ENCODE measurements around the gene TMEM254. TPM values are rescaled to one million over a fixed set of nuclear protein-coding genes. Genes with fewer than 3 reads are reported as not detected.
"Not testable (repeated sequence)": the region's sequence is repeated elsewhere in the genome, so short reads cannot be mapped to it uniquely, and the experiment has no call there.

Gene TMEM254
- polyA plus RNA-seq, 1 donor = 13.9 TPM

DNA sequence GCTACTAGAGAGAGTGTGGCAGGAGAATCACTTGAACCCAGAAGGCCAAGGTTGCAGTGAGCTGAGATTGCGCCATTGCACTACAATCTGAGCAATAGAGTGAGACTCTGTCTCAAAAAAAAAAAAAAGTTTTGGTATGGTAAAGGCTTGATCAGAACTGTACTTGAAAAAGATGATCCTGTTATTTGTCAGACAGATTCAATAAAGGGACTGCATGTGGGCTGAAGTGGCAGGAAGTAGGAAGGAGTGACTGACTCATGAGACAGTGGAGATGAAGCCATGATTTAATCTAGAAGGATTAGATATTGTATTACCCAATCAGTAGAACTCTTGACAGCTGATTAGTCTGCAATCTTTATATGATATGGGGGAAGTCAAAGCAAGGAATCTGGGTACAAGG lies 2.7 kb upstream of the TMEM254 start:
- no peak for DNase-seq (ENCODE audit: low read depth)

DNA sequence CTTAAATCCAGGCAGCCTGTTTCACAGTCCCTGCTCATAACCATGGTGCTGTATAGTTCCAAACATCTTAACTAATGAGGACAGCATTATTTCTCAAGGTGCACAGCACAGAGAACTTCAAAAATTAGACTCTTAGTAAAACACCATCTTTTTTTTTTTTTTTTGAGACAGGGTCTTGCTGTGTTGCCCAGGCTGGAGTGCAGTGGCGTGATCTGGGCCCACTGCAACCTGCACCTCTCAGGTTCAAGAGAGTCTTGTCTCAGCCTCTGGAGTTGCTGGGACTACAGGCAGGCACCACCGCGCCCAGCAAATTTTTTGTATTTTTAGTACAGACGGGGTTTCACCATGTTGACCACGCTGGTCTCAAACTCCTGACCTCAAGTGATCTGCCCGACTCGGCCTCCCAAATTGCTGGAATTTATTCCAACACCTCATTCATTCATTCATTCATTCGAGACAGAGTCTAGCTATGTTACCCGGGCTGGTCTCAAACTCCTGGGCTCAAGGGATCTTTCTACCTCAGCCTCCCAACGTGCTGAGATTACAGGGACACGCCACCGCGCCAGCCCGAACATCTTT lies 507 bp upstream of the TMEM254 start:
- no peak for DNase-seq (ENCODE audit: low read depth)

DNA sequence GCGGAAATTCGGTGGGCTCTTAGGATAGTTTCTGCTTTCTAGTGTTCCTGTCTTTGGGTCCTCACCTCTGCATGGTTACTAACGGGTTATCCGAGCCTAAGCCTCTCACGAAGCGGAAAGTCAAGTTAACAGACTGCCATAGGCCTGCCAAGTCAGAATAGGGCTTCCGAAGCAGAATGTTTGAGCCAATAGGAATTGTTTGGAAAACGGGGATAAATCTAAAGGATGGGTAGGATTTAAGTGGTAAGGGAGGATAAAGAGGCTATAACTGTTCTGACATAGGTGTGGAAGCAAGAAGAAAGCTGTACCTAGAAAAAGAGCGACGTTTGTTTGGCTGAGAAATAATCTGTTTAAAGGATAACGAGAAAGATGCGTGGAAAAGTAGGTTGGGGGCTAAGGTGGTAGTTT lies 851 bp downstream of the TMEM254 start:
- DNase-seq (ENCODE audit: low read depth) = no peak

DNA sequence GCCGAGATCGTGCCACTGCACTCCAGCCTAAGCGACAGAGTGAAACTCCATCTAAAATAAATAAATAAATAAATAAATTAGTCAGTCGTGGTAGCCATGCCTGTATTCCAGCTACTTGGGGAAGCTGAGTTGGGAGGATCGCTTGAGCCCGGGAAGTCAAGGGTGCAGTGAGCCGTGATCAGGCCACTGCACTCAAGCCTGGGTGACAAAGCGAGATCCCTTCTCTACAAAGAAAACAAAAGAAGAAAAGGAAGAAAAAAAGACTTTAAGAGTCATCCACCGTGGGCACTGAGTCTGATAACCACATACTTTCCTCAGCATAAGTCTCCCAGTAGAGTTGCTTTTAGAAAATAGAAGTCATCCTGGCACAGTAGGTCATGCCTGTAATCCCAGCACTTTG lies 2.6 kb downstream of the TMEM254 start:
- no peak for DNase-seq (ENCODE audit: low read depth)

DNA sequence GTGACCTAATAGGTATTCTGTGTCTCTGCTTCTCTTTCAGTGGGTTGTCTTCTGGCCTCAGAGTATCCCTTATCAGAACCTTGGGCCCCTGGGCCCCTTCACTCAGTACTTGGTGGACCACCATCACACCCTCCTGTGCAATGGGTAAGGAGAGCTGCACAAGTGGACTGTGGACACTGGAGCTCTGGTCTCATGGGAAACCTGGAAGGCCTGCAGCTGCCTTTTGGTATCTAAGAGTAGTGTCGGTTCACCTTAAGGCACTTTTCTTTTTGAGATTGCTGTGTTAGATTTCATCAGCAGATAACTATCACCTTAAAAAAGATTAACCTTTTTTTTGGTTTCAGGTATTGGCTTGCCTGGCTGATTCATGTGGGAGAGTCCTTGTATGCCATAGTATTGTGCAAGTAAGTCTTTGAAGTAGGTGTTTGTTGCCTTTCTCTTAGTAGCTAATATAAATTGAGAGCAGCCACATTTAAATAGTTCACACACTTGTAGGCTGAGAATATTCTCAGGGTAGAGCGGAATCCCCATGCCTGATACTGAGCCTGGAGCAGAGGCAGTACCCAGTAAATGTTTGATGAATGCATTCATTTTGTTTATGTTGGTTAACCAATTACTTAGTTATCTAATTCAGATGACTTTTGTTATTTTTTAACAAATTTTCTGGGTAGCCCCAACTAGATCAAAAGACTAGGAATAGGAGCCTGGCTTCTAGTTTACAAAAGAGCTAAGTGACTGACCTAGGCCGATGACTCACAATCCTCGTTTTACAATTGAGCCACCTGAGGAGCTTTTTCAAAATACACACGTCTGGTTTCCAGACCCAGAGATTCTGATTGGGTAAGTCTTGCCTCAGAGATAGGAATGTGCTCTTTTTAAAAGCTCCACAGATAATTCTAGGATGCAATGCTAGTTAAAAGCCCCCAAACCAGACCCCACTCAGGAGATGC lies 3.6 kb downstream of the TMEM254 start:
- no peak for DNase-seq (ENCODE audit: low read depth)

DNA sequence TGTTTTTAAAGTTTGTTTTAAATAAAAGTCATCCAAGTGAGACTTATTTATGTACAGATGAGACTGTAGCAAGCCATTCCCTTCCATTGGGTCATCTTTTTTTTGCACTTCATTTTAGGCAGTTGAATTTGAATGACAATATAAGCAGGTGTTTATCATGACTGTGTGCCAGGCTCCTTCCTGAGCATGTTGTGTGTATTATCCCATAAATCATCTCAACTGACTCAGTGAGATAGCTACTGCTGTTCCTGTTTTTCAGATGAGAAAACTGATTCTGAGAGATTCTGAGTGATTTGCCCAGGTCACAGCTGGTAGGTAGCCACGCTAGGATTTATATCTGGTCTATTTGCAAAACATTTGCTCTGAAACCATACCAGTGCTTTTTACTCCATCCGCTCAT lies 11.7 kb downstream of the TMEM254 start:
- no peak for DNase-seq (ENCODE audit: low read depth)

DNA sequence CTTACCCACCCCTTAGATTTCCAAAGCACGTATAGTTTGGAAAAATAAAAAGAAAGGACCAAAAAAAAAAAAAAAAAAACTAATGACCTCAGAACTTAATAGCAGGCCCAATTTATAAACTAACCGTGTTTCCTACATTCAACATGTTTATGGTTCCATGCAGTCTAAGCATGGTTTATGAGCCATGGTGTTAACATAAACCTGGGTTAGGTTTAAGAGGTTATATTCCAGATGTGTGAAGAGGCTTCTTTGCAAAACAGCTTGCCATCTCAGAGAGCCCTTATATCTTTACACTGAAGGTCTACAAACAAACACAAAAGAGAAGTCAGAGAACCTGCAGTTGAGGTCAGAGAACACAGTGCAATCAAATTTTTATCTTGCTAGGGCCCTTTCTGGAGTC lies 15.8 kb downstream of the TMEM254 start:
- DNase-seq (ENCODE audit: low read depth) = no peak

DNA sequence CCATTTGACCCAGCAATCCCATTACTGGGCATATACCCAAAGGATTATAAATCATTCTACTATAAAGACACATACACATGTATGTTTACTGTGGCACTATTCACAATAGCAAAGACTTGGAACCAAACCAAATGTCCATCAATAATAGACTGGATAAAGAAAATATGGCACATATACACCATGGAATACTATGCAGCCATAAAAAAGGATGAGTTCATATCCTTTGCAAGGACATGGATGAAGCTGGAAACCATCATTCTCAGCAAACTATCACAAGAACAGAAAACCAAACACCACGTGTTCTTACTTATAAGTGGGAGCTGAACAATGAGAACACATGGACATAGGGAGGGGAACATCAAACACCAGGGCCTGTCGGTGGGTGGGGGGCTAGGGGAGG lies 19.8 kb downstream of the TMEM254 start:
- not testable (repeated sequence) for DNase-seq (ENCODE audit: low read depth)

DNA sequence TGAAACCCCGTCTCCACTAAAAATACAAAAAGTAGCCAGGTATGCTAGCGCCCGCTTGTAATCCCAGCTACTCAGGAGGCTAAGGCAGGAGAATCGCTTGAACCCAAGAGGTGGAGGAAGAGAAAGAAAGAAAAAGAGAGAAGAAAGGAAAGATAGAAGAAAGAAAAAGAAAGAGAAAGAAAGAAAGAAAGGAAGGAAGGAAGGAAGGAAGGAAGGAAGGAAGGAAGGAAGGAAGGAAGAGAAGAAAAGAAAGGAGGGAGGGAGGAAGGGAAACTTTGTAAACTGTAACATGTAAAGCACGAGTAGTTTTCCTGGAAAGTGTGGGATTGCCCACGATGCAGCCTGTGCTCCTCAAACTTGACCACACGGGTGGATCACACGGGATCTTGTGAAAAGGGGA lies 20.8 kb downstream of the TMEM254 start:
- not testable (repeated sequence) for DNase-seq (ENCODE audit: low read depth)

DNA sequence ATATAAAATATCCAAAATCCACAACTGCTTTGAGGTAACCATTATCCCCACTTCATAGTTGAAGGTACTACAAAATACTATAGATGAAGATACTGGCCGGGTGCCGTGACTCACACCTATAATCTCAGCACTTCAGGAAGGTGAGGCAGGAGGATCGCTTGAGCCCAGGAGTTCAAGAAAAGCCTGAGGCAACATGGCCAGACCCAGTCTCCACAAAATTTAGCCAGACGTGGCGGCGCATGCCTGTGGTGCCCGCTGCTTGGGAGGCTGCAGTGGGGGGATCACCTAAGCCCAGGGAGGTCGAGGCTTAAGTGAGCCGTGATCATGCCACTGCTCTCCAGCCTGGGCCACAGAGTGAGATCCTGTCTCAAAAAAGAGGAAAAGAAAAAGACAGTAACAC lies 21.7 kb downstream of the TMEM254 start:
- DNase-seq (ENCODE audit: low read depth) = no peak

DNA sequence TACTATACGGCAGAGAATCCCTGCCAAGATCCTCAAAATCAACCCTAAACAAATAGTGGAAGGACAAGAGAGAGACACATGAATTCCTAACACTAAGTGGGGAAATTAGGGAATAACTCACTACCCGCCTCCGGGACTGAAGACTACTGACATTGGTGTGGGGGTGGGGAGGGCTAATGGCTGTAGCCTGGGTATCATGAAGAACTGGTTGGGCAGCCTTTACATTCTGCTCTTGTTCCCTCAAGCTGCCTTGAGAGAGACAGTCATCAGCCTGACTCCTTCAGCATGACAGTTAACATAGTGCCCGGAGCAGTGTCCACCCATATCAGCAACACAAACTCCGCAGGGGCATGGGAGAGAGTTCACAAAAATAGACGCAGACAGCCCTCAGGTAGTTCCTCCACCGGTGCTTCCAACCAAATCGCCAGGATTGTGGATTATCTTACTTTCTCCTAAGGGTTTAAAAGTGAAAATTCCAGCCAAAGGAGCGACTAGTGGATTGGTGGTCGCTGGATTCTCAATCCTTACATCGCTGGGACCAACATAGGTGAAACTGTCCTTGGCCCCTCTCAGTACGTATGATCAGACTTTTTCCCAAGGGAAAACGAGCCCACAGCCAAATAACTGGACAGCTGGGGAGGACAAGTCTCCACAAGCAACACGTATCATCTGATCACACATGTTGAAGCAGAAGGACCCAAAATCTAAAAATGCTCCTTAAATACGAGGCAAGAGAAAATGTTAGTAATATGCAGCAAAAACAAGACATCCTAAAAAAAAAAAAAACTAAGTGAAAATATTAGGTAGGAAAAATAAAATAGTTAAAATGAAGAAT lies 22.6 kb downstream of the TMEM254 start:
- DNase-seq (ENCODE audit: low read depth) = no peak

DNA sequence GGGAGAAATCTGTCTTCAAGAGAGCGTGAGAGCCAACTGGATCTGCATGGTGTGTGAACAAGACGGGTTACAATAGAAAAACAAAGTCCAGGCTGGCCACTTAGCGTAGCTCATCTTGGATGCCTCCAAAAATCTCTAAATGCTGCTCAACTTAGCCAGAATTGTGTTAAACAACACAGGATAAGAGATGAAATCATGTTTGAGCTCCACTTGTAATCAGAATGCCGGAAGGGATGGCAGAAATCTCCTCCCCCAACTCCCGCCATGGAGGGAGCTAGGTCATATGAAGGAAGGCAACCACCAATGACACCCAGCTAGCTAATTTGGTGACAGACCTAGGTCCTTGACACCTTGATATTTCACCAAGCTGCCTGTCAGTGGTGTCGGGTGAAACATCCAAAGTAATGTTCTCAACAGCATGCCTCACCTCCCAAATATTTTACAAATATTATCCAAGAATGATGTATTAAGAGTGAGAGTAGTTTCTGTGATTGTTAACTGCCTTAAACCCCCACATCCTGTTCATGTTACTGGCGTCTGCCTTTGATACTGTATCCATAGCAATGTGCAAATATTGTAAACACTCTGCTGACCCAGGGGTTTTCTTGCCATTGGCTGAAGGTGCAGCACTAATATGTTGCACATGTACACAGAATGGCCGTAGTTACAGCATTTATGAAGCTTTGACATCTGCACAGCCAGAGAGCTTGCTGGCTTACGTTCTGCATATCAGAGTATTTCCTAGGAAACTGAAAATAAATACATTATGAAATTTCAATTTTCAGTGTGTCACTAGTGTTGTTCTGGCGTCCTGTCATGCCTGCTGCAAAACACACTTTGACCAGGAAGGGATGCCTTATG lies 25.8 kb downstream of the TMEM254 start:
- DNase-seq (ENCODE audit: low read depth) = peak; percentile 97

DNA sequence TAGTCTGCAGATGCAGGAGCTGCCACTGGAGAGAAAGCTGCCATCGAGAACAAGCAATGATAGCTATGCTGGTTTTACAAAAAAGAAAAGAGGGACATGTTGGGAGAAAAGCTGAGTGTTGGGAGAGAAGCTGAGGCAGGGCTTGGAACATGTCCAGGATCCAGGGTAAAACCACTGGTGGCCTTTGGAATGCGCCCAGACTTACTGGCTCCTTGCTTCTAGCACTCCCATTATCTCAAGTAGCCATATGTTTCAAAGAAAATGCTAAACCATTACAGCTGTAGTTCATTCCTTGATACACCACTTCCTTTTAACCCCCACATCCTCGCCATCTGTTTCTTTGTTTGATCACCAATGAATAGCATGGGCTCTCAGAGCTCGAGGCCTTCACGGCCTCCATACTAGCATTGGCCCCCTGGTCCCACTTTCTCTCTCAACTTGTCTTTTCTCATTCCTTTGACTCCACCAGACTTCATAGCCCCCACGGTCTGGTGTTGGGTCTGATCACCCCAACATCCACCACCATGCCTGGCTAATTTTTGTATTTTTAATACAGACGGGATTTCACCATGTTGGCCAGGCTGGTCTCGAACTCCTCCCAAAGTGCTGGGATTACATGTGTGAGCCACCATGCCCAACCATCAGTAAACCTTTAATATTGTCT lies 30.2 kb downstream of the TMEM254 start:
- DNase-seq (ENCODE audit: low read depth) = no peak

DNA sequence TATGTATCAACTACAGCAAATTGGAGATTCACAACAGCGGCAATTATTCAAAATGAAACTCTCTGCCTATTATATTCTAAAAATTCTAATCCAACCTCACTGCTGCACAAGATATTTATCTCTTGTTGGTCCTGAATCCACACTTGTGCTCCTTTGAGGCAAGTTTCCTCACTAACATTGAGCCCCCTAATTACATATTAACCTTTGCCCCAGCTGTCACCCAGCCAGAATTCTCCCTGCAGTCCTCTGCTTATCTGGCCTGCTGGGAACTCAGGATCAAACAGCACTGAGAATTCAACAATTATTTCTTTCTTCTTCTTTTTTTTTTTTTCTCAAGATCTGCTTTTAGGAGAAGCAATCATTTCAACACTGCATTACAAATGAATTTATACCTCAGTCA lies 32.5 kb downstream of the TMEM254 start:
- no peak for DNase-seq (ENCODE audit: low read depth)

DNA sequence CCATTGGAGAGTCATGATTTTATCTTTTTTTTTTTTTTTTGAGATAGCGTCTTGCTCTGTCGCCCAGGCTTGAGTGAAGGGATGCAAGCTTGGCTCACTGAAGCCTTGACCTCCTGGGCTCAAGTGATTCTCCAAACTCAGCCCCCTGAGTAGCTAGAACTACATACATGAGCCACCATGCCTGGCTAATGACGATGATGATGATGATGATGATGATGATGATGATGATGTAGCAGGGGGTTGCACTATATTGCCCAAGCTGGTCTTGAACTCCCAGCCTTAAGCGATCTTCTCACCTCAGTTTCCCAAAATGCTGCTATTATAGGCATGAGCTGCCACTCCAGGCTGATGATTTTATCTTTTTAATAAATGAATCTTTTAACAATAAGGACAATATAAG lies 40.2 kb downstream of the TMEM254 start:
- DNase-seq (ENCODE audit: low read depth) = no peak

DNA sequence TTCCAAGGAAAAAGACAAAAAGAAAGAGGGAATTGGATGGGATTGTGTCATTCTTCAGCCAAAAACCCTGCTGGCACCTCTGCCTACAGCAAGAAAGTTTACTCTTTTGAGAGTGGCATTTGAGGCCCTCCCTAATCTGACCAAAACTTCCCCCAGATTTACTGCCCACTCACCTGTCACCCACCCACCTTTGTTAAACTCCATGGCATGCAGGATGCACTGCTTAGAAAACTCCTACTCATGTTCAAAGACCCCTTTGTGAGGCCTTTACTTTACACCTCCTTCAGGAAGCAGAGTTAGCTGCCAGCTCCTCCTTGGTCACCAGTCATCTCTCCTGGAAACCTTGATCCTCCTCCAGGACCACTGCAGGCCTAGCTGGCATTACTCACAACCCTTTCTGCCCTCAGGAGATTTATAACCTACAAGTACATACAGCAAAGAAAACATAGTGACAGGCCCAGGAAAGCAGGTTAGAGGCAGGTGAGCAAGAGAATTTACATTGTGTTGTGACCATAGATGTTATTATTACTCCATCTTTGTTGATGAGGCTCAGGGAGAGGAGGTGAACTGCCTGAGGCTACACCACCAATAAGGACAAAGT lies 43.7 kb downstream of the TMEM254 start:
- no peak for DNase-seq (ENCODE audit: low read depth)

DNA sequence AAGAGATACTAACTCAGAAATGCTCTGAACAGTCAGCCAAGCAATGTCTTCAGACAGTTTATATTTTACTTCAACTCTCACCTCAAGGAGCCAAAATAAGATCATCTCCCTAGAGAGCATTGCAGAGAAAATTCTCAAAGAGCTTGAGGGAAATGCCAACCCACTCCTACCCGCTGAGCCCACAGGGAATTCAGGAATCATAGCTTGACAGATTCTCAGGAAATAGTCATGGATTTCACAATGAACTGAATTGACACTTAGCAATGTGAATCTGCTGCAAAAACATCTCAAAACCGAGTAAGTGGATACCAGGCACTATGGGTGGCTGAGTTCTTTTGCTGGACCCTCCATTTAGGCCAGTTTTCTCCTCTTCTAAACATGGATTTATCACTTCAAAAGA lies 44.3 kb downstream of the TMEM254 start:
- DNase-seq (ENCODE audit: low read depth) = no peak

DNA sequence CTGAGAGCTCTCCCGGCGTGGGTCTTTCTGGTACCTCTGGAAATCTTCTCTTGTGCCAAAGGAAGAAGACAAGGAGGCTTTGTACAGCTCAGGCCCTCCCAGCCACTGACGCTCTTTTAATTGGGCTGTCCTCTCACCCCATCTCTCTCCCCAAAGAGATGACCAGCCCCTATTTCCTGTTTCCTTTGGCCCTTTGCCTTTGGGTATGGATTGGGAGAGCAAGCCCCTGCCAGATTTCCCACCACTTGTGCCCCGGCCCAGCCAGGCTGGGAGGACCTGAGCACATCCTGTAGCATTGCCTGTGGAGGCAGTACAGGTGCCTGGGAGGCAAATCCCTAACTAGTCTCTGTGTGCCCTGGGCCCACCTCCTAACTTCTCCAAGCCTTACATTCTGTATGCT lies 48.4 kb downstream of the TMEM254 start:
- no peak for DNase-seq (ENCODE audit: low read depth)

DNA sequence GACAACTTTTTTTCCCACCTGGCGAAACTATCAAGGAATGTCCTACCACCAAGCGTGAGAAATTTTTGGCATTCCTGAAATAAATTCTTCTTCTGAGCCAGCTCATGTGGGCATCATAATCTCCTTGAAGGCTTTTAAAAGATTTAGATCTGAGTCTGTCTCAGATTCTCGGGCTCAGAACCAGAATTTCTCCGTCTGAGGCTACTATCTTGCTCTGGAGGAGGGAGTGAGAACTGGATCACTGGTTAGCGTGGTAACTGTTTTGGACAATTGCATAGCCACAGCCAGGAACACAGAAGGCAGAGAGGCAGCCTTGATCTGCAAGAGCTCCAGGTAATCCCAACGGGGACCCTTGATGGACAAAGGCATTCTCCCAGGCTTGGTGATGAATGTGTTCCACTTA lies 53.0 kb downstream of the TMEM254 start:
- no peak for DNase-seq (ENCODE audit: low read depth)

DNA sequence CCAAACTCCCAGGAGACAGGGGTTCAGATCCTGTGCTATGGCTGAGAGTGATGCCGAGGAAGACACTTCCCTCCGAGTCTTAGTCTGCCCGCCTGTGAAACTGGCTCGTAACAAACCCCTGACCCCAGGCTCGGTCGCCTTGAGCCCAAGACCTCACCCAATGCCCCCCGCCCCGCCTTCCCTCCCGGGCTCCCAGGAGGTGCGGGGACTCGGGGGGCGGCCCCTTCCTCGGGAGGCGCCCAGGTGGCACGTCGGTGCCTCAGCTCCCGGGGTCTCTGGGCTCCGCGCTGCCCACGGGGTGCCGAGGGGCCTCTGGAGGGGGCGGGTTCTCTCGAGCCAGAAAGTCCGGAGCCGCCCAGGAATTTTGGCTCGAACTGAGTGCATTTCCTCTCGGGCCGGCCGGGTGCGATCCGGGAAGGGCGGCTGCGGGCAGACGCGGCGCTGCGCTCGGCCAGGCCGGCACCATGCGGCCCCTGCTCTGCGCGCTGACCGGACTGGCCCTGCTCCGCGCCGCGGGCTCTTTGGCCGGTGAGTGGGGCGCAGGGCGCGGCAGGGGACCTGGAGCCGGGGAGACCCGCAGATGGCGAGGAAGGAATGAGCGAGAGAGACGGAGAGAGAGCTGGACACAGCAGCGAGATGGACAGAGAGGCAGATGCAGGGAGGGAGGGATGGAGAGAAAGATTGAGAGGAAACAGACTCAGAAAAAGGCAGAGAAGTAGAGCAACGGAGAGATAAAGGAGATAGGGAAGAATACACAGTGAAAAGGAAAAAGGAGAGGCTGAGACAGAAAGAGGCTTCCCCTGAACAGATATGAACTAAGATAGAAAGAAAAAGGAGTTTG lies 54.1 kb downstream of the TMEM254 start, which contains the start of gene PLAC9:
Gene PLAC9, plus strand, starts transcription at position 432 of the 841 bp plus-strand sequence. Its CDS starts 33 bp downstream, at position 465.
- no peak for DNase-seq (ENCODE audit: low read depth)
